RWPE2 (cell line): Measurements from ENCODE around the gene OR14I1.

ENCODE experiments used
- ATAC-seq: fragments of 200-7000 bp; cut with Tn5 transposase; 3 replicates; pipeline ENCODE4 v1.9.1; 2021; ENCODE audit warnings: low read depth
- DNase-seq: peaks from one replicate; pipeline ENCODE4 v3.0.0-alpha.2; 2020; ENCODE audit warnings: low spot score
- H3K27ac ChIP-seq: fragments of 450-650 bp; 2 replicates; pipeline ENCODE4 v1.5.1; 2017; ENCODE audit warnings: mild to moderate bottlenecking; ENCODE audit not compliant: poor library complexity, severe bottlenecking
- H3K27me3 ChIP-seq: fragments of 250-450 bp; sonication (Bioruptor Pico); 2 replicates; pipeline ENCODE4 v1.5.1; 2021; ENCODE audit warnings: mild to moderate bottlenecking, moderate library complexity; ENCODE audit not compliant: insufficient read depth, poor library complexity, severe bottlenecking
- H3K36me3 ChIP-seq: fragments of 250-450 bp; sonication (Bioruptor Pico); 2 replicates; pipeline ENCODE4 v1.5.1; 2020; ENCODE audit warnings: low read depth, mild to moderate bottlenecking, moderate library complexity
- H3K4me1 ChIP-seq: fragments of 250-450 bp; sonication (Bioruptor Pico); 2 replicates; pipeline ENCODE4 v1.5.1; 2021; ENCODE audit warnings: mild to moderate bottlenecking, moderate library complexity; ENCODE audit not compliant: insufficient read depth, poor library complexity, severe bottlenecking
- H3K4me3 ChIP-seq: fragments of 250-450 bp; sonication (Bioruptor Pico); 2 replicates; pipeline ENCODE4 v1.5.1; 2021; ENCODE audit warnings: mild to moderate bottlenecking, moderate library complexity; ENCODE audit not compliant: severe bottlenecking
- H3K9me3 ChIP-seq: fragments of 250-450 bp; sonication (Bioruptor Pico); 2 replicates; pipeline ENCODE4 v1.5.1; 2021; ENCODE audit warnings: mild to moderate bottlenecking, moderate library complexity; ENCODE audit not compliant: severe bottlenecking
- TF ChIP-seq, protein P1 (sequence below): fragments of 450-650 bp; IDR thresholded peaks from one replicate; pipeline ENCODE4 v1.5.1; 2017; ENCODE audit warnings: mild to moderate bottlenecking, moderate library complexity; ENCODE audit not compliant: poor library complexity, severe bottlenecking

The OR14I1 gene

DNA sequence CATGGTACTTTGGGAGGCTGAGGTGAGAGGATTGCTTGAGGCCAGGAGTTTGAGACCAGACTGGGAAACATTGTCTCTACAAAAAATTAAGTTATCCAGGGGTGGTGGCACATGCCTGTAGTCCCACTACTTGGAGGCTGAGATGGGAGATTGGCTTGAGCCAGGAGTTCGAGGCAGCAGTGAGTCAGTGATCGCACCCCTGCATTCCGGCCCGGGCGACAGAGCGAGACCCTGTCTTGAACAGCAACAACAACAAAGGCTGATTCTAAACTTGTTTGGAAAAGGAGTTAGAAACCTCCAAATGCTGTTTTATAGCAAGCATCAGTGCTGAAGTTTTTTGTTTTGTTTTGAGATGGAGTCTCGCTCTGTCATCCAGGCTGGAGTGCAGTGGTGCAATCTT is 38.3 kb upstream of the OR14I1 start:
- ATAC-seq: no peak
- H3K4me3 ChIP-seq: no peak overlapping the region
- H3K27me3 ChIP-seq: no peaks in the 10 kb centered on the region
- no peaks in the 10 kb centered on the region for H3K9me3 ChIP-seq
- no peak for DNase-seq
- no peaks in the 10 kb centered on the region for H3K4me1 ChIP-seq
- no peaks in the 10 kb centered on the region for H3K36me3 ChIP-seq
- TF ChIP-seq, protein P1, sequence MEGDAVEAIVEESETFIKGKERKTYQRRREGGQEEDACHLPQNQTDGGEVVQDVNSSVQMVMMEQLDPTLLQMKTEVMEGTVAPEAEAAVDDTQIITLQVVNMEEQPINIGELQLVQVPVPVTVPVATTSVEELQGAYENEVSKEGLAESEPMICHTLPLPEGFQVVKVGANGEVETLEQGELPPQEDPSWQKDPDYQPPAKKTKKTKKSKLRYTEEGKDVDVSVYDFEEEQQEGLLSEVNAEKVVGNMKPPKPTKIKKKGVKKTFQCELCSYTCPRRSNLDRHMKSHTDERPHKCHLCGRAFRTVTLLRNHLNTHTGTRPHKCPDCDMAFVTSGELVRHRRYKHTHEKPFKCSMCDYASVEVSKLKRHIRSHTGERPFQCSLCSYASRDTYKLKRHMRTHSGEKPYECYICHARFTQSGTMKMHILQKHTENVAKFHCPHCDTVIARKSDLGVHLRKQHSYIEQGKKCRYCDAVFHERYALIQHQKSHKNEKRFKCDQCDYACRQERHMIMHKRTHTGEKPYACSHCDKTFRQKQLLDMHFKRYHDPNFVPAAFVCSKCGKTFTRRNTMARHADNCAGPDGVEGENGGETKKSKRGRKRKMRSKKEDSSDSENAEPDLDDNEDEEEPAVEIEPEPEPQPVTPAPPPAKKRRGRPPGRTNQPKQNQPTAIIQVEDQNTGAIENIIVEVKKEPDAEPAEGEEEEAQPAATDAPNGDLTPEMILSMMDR: no peak
- no peak overlapping the region for H3K27ac ChIP-seq

DNA sequence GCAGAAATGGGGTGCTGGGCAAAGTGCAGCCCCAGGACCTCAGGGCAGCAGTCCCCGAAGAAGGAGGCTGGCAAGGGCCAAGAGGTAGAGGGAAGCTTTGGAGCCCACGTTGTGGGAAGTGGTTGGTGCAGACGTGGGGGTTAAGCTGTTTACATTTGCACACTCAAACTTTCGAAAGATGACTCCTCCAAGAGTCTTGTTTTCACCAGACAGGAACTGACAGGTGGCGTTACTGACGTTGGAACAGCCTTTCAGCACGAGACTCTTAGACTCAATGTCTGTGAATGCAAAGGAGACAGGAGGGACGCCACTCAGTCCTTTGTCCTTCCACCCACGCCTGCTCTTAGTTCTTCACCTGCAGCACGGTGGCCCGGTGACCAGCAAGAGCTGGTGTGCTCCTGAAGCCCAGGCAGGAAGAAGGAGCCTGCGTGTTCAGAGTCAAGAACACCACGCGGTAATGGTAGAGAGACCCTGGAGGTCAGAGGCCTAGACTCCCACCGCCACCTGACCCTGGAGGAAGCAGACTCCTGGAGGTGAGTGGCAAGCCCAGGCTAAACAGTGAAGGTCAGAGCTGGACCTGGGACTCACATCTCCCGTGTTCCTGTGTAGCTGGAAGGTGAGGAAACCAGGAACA is 37.1 kb upstream of the OR14I1 start:
- Histone ChIP-seq H3K4me3 (no peak overlapping the region), H3K36me3 (no peaks in the 10 kb centered on the region), H3K27me3 (no peaks in the 10 kb centered on the region), H3K9me3 (no peaks in the 10 kb centered on the region), H3K4me1 (no peaks in the 10 kb centered on the region), H3K27ac (no peak overlapping the region)
- DNase-seq (no peak), ATAC-seq (no peak)
- TF ChIP-seq, protein P1: no peak

DNA sequence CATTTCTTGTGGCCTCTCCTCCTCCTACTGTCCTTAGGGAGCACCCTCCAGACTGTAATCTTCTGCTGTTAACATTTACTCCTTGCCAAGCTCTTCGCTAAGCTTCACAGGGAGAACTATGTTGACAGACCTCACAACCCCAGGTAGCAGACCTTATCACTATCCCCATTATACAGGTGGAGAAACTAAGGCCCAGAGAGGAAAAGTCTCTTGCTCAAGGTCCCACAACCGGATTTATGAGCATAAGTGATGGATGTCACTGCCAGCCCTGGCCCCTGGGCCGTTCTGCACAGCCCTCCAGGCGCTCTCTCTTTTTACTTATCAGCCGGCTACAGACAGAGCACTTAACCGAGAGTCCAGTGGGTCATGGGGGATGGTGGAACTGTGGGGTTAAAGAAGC is 34.9 kb upstream of the OR14I1 start:
- Histone ChIP-seq H3K27ac (no peak overlapping the region), H3K9me3 (no peaks in the 10 kb centered on the region), H3K4me1 (no peaks in the 10 kb centered on the region), H3K4me3 (no peak overlapping the region), H3K36me3 (no peaks in the 10 kb centered on the region), H3K27me3 (no peaks in the 10 kb centered on the region)
- TF ChIP-seq, protein P1: no peak
- ATAC-seq: no peak
- no peak for DNase-seq

DNA sequence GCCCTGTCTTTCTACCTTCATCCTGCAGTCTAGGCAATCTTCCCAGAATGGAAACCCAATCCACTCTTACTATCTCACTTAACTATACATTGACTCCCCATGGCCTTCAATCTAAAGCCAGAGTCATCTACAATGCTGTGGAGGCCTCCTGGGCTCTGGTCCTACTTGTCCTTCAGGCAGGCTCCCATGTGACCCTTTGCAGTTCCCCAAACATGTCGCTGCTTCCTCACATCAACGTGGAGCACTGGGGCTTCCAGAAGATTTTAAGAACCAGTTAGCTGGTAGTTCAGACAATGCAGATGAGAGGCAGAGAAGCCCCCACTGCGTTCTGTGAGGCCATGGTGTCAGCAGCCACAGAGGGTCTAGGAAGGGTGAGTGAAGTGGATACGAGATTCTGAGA is 34.4 kb upstream of the OR14I1 start:
- Histone ChIP-seq H3K27ac (no peak overlapping the region), H3K27me3 (no peaks in the 10 kb centered on the region), H3K4me1 (no peaks in the 10 kb centered on the region), H3K9me3 (no peaks in the 10 kb centered on the region), H3K36me3 (no peaks in the 10 kb centered on the region), H3K4me3 (no peak overlapping the region)
- no peak for ATAC-seq
- DNase-seq: no peak
- TF ChIP-seq, protein P1: no peak

DNA sequence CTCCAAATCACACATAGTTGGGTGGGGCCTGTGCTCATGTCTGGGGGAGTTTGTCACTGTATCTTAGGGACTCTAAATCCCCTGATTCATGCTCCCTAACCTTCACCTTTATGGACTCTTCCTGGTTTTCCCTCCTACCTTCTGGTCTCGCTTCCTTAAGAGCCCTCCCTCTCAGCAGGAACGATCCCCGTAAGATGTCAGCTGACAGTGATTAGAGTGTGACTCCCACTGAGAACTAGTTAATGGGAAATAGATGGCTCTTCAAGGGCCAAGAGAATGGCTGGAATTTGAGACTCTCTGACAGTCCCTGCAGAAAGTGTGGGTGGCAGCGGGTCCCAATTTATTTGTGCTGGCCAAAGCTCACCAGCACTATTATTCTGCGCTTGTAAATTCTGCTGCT is 31.0 kb upstream of the OR14I1 start:
- Histone ChIP-seq H3K36me3 (no peaks in the 10 kb centered on the region), H3K4me1 (no peaks in the 10 kb centered on the region), H3K4me3 (no peak overlapping the region), H3K27ac (no peak overlapping the region), H3K9me3 (no peaks in the 10 kb centered on the region), H3K27me3 (no peaks in the 10 kb centered on the region)
- TF ChIP-seq, protein P1: no peak
- DNase-seq (no peak), ATAC-seq (no peak)
